ENCODE measurements around the gene TMEM52.

- TF ChIP-seq CTCF (IDR thresholded peaks at IDR 0.05) (no peak), ZFX (IDR thresholded peaks at IDR 0.05; ENCODE audit: borderline replicate concordance) (no peak)
These were observed 3.9 kb downstream of the TMEM52 start, which contains the start of gene CALML6 for GRCh38 chr1:1914971-1915692.
